NCI-H2107 (cell line): ENCODE results near the gene ADNP.

Experiments
- DNase-seq: peaks from one replicate; lab custom pipeline; 2025; lab: John Stamatoyannopoulos, UW

ADNP gene

GRCh38 chr20:50932016-50932485, 814 bp upstream of the ADNP start:
- DNase-seq: no peak

- no peak for DNase-seq
These were observed 296 bp downstream of the ADNP start for GRCh38 chr20:50930976-50931305.

- DNase-seq: no peak
These were observed 880 bp downstream of the ADNP start for GRCh38 chr20:50930139-50930975.

- DNase-seq: peak; percentile 47
These were observed 1.7 kb downstream of the ADNP start for GRCh38 chr20:50929299-50930138.

- DNase-seq: no peak
These were observed 2.8 kb downstream of the ADNP start for GRCh38 chr20:50928469-50928868.

GRCh38 chr20:50926530-50926929, 4.7 kb downstream of the ADNP start:
- no peak for DNase-seq

GRCh38 chr20:50924261-50924920, 6.8 kb downstream of the ADNP start:
- no peak for DNase-seq

GRCh38 chr20:50921803-50922501, 9.3 kb downstream of the ADNP start:
- DNase-seq: no peak

GRCh38 chr20:50920997-50921396, 10.2 kb downstream of the ADNP start:
- DNase-seq: no peak

- DNase-seq: no peak
These were observed 11.7 kb downstream of the ADNP start for GRCh38 chr20:50919567-50919966.

GRCh38 chr20:50918403-50918802, 12.8 kb downstream of the ADNP start:
- no peak for DNase-seq

- no peak for DNase-seq
These were observed 14.3 kb downstream of the ADNP start for GRCh38 chr20:50916934-50917333.

- DNase-seq: no peak
These were observed 15.0 kb downstream of the ADNP start for GRCh38 chr20:50916257-50916656.

- no peak for DNase-seq
These were observed 15.8 kb downstream of the ADNP start for GRCh38 chr20:50915424-50915823.

GRCh38 chr20:50913690-50914375, 17.4 kb downstream of the ADNP start:
- DNase-seq: no peak

- no peak for DNase-seq
These were observed 19.5 kb downstream of the ADNP start for GRCh38 chr20:50911716-50912115.

- no peak for DNase-seq
These were observed 20.2 kb downstream of the ADNP start for GRCh38 chr20:50911030-50911429.

GRCh38 chr20:50909413-50909812, 21.8 kb downstream of the ADNP start:
- no peak for DNase-seq

GRCh38 chr20:50904067-50904570, 27.1 kb downstream of the ADNP start:
- DNase-seq: no peak

GRCh38 chr20:50903353-50904051, 27.7 kb downstream of the ADNP start:
- no peak for DNase-seq

GRCh38 chr20:50901301-50901700, 29.9 kb downstream of the ADNP start:
- DNase-seq: no peak
